Measurements from ENCODE around the gene ITCH.
"Not testable (repeated sequence)": the region's sequence is repeated elsewhere in the genome, so short reads cannot be mapped to it uniquely, and the experiment has no call there.

ITCH gene

GRCh38 chr20:34427331-34427730 lies 64.3 kb downstream of the ITCH start:
- Mint-ChIP-seq H3K4me3 (no peak overlapping the region), H3K27ac (no peak overlapping the region), H3K36me3 (ENCODE audit: low read depth) (peaks cover 35% of the 10 kb centered on the region), H3K4me1 (ENCODE audit: low read depth) (no peaks in the 10 kb centered on the region), H3K27me3 (ENCODE audit: low read depth) (no peaks in the 10 kb centered on the region), H3K9me3 (no peaks in the 10 kb centered on the region)
- no peak for DNase-seq (ENCODE audit: low spot score)

- H3K27ac Mint-ChIP-seq, result no peak overlapping the region
- H3K36me3 Mint-ChIP-seq (ENCODE audit: low read depth), result peaks cover 35% of the 10 kb centered on the region
- H3K4me3 Mint-ChIP-seq, result no peak overlapping the region
Measured at GRCh38 chr20:34427784-34428183, 64.7 kb downstream of the ITCH start.

GRCh38 chr20:34431168-34431567 lies 68.1 kb downstream of the ITCH start:
- H3K4me1 Mint-ChIP-seq (ENCODE audit: low read depth), result peaks cover 2% of the 10 kb centered on the region
- no peak for DNase-seq (ENCODE audit: low spot score)
- no peak overlapping the region for H3K4me3 Mint-ChIP-seq
- no peaks in the 10 kb centered on the region for H3K27me3 Mint-ChIP-seq (ENCODE audit: low read depth)
- no peaks in the 10 kb centered on the region for H3K9me3 Mint-ChIP-seq
- peaks cover 13% of the 10 kb centered on the region for H3K36me3 Mint-ChIP-seq (ENCODE audit: low read depth)
- no peak overlapping the region for H3K27ac Mint-ChIP-seq

More at GRCh38 chr20:34427784-34428183, 64.7 kb downstream of the ITCH start:
- Mint-ChIP-seq H3K9me3 (no peaks in the 10 kb centered on the region), H3K4me1 (ENCODE audit: low read depth) (no peaks in the 10 kb centered on the region), H3K27me3 (ENCODE audit: low read depth) (no peaks in the 10 kb centered on the region)
- no peak for DNase-seq (ENCODE audit: low spot score)

- not testable (repeated sequence) for H3K4me3 Mint-ChIP-seq; H3K27me3 Mint-ChIP-seq (ENCODE audit: low read depth); H3K4me1 Mint-ChIP-seq (ENCODE audit: low read depth); H3K27ac Mint-ChIP-seq; H3K9me3 Mint-ChIP-seq; DNase-seq (ENCODE audit: low spot score)
- peaks cover 11% of the 10 kb centered on the region for H3K36me3 Mint-ChIP-seq (ENCODE audit: low read depth)
Measured at GRCh38 chr20:34432663-34433062, 69.6 kb downstream of the ITCH start.

- no peak overlapping the region for H3K4me3 Mint-ChIP-seq
- H3K9me3 Mint-ChIP-seq, result no peaks in the 10 kb centered on the region
- H3K4me1 Mint-ChIP-seq (ENCODE audit: low read depth), result peaks cover 9% of the 10 kb centered on the region
- H3K36me3 Mint-ChIP-seq (ENCODE audit: low read depth), result peaks cover 14% of the 10 kb centered on the region
- DNase-seq (ENCODE audit: low spot score), result no peak
- no peak overlapping the region for H3K27ac Mint-ChIP-seq
- H3K27me3 Mint-ChIP-seq (ENCODE audit: low read depth), result no peaks in the 10 kb centered on the region
Measured at GRCh38 chr20:34433391-34433790, 70.3 kb downstream of the ITCH start.

GRCh38 chr20:34435589-34435988 lies 72.5 kb downstream of the ITCH start:
- Mint-ChIP-seq H3K4me3 (no peak overlapping the region), H3K9me3 (no peaks in the 10 kb centered on the region), H3K27ac (no peak overlapping the region), H3K36me3 (ENCODE audit: low read depth) (peaks cover 21% of the 10 kb centered on the region), H3K27me3 (ENCODE audit: low read depth) (no peaks in the 10 kb centered on the region), H3K4me1 (ENCODE audit: low read depth) (peaks cover 9% of the 10 kb centered on the region)
- DNase-seq (ENCODE audit: low spot score), result no peak

- H3K27me3 Mint-ChIP-seq (ENCODE audit: low read depth), result no peaks in the 10 kb centered on the region
- H3K4me1 Mint-ChIP-seq (ENCODE audit: low read depth), result peaks cover 9% of the 10 kb centered on the region
- no peak for DNase-seq (ENCODE audit: low spot score)
- no peak overlapping the region for H3K27ac Mint-ChIP-seq
- H3K9me3 Mint-ChIP-seq, result no peaks in the 10 kb centered on the region
- no peak overlapping the region for H3K4me3 Mint-ChIP-seq
- peaks cover 20% of the 10 kb centered on the region for H3K36me3 Mint-ChIP-seq (ENCODE audit: low read depth)
Measured at GRCh38 chr20:34437330-34437986, 74.4 kb downstream of the ITCH start.

GRCh38 chr20:34439168-34439567 lies 76.1 kb downstream of the ITCH start:
- no peak overlapping the region for H3K27ac Mint-ChIP-seq
- DNase-seq (ENCODE audit: low spot score), result no peak
- H3K9me3 Mint-ChIP-seq, result no peaks in the 10 kb centered on the region
- peaks cover 9% of the 10 kb centered on the region for H3K4me1 Mint-ChIP-seq (ENCODE audit: low read depth)
- H3K27me3 Mint-ChIP-seq (ENCODE audit: low read depth), result no peaks in the 10 kb centered on the region
- peaks cover 25% of the 10 kb centered on the region for H3K36me3 Mint-ChIP-seq (ENCODE audit: low read depth)
- no peak overlapping the region for H3K4me3 Mint-ChIP-seq

GRCh38 chr20:34441423-34441822 lies 78.3 kb downstream of the ITCH start:
- peaks cover 39% of the 10 kb centered on the region for H3K36me3 Mint-ChIP-seq (ENCODE audit: low read depth)
- not testable (repeated sequence) for DNase-seq (ENCODE audit: low spot score); H3K9me3 Mint-ChIP-seq; H3K27ac Mint-ChIP-seq; H3K4me3 Mint-ChIP-seq; H3K27me3 Mint-ChIP-seq (ENCODE audit: low read depth); H3K4me1 Mint-ChIP-seq (ENCODE audit: low read depth)

- peaks cover 47% of the 10 kb centered on the region for H3K36me3 Mint-ChIP-seq (ENCODE audit: low read depth)
- no peak overlapping the region for H3K27ac Mint-ChIP-seq
- H3K4me1 Mint-ChIP-seq (ENCODE audit: low read depth), result peaks cover 2% of the 10 kb centered on the region
- DNase-seq (ENCODE audit: low spot score), result no peak
- no peaks in the 10 kb centered on the region for H3K27me3 Mint-ChIP-seq (ENCODE audit: low read depth)
- H3K9me3 Mint-ChIP-seq, result no peaks in the 10 kb centered on the region
- no peak overlapping the region for H3K4me3 Mint-ChIP-seq
Measured at GRCh38 chr20:34443546-34443945, 80.5 kb downstream of the ITCH start.

GRCh38 chr20:34445177-34446065 lies 82.3 kb downstream of the ITCH start:
- Mint-ChIP-seq H3K9me3 (no peaks in the 10 kb centered on the region), H3K36me3 (ENCODE audit: low read depth) (peaks cover 48% of the 10 kb centered on the region), H3K27ac (no peak overlapping the region), H3K4me1 (ENCODE audit: low read depth) (peaks cover 7% of the 10 kb centered on the region), H3K27me3 (ENCODE audit: low read depth) (no peaks in the 10 kb centered on the region), H3K4me3 (no peak overlapping the region)
- no peak for DNase-seq (ENCODE audit: low spot score)

GRCh38 chr20:34448517-34448916 lies 85.4 kb downstream of the ITCH start:
- no peak for DNase-seq (ENCODE audit: low spot score)
- Mint-ChIP-seq H3K4me3 (no peak overlapping the region), H3K27ac (peak overlapping the region; percentile 1), H3K27me3 (ENCODE audit: low read depth) (no peaks in the 10 kb centered on the region), H3K9me3 (no peaks in the 10 kb centered on the region), H3K4me1 (ENCODE audit: low read depth) (peaks cover 11% of the 10 kb centered on the region), H3K36me3 (ENCODE audit: low read depth) (peaks cover 53% of the 10 kb centered on the region)

GRCh38 chr20:34449674-34450592 lies 86.9 kb downstream of the ITCH start:
- Mint-ChIP-seq H3K36me3 (ENCODE audit: low read depth) (peaks cover 46% of the 10 kb centered on the region), H3K9me3 (no peaks in the 10 kb centered on the region), H3K4me3 (no peak overlapping the region), H3K27ac (no peak overlapping the region), H3K27me3 (ENCODE audit: low read depth) (no peaks in the 10 kb centered on the region), H3K4me1 (ENCODE audit: low read depth) (peaks cover 11% of the 10 kb centered on the region)
- no peak for DNase-seq (ENCODE audit: low spot score)

Measured in T-helper 2 cell treated with Interferon-gamma antibody and Interleukin-4, amounts not matched to agents 5 μg/mL and 100 μg/mL, for 36 hours (primary cell).